ENCODE data around the gene IL1RL1. TPM values are rescaled to one million over a fixed set of nuclear protein-coding genes. Genes with fewer than 3 reads are reported as not detected.

IL1RL1 gene
- polyA plus RNA-seq, 1 experiment, result 0.30 TPM

- POLR2A ChIA-PET, result no interaction called here
- CTCF ChIA-PET, result interaction anchor here (0.6 kb wide), 1 partner anchor 367 kb away, joined by 6 read pairs; no protein-coding TSS in a partner anchor
- Histone ChIP-seq H3K9me3 (ENCODE audit: control insufficient read depth, insufficient read depth, low read length) (peaks cover 3% of the 10 kb centered on the region; the same call in 1 of the 2 replicates), H3K4me3 (ENCODE audit: low read depth, low read length) (no peak overlapping the region), H3K27me3 (ENCODE audit: control insufficient read depth, insufficient read depth, low read length) (no peaks in the 10 kb centered on the region), H3K27ac (ENCODE audit: low read depth, low read length) (no peak overlapping the region)
- DNase-seq (ENCODE audit: low read depth, low spot score), result no peak
- TF ChIP-seq CTCF (IDR thresholded peaks at IDR 0.05; ENCODE audit: low read depth, low read length), result no peak
Observed at GRCh38 chr2:102387763-102388546, 76.6 kb downstream of the IL1RL1 start.

GRCh38 chr2:102391565-102391964 lies 80.2 kb downstream of the IL1RL1 start:
- TF ChIP-seq CTCF (IDR thresholded peaks at IDR 0.05; ENCODE audit: low read depth, low read length), result no peak
- POLR2A ChIA-PET, result no interaction called here
- Histone ChIP-seq H3K27ac (ENCODE audit: low read depth, low read length) (no peak overlapping the region), H3K27me3 (ENCODE audit: control insufficient read depth, insufficient read depth, low read length) (no peaks in the 10 kb centered on the region), H3K9me3 (ENCODE audit: control insufficient read depth, insufficient read depth, low read length) (no peaks in the 10 kb centered on the region), H3K4me3 (ENCODE audit: low read depth, low read length) (no peak overlapping the region)
- DNase-seq (ENCODE audit: low read depth, low spot score), result no peak
- CTCF ChIA-PET, result interaction anchor here (0.9 kb wide), 1 partner anchor 52 kb away, joined by 4 read pairs; no protein-coding TSS in a partner anchor

- CTCF ChIA-PET, result interaction anchor here (0.9 kb wide), 1 partner anchor 52 kb away, joined by 4 read pairs; no protein-coding TSS in a partner anchor
- no peaks in the 10 kb centered on the region for H3K27me3 ChIP-seq (ENCODE audit: control insufficient read depth, insufficient read depth, low read length)
- H3K9me3 ChIP-seq (ENCODE audit: control insufficient read depth, insufficient read depth, low read length), result no peaks in the 10 kb centered on the region
- no peak for TF ChIP-seq CTCF (IDR thresholded peaks at IDR 0.05; ENCODE audit: low read depth, low read length)
- H3K4me3 ChIP-seq (ENCODE audit: low read depth, low read length), result no peak overlapping the region
- no peak overlapping the region for H3K27ac ChIP-seq (ENCODE audit: low read depth, low read length)
- POLR2A ChIA-PET, result no interaction called here
- no peak for DNase-seq (ENCODE audit: low read depth, low spot score)
Observed at GRCh38 chr2:102392096-102392495, 80.7 kb downstream of the IL1RL1 start.

- H3K4me3 ChIP-seq (ENCODE audit: low read depth, low read length), result no peak overlapping the region
- DNase-seq (ENCODE audit: low read depth, low spot score), result no peak
- CTCF ChIA-PET, result interaction anchor here (0.7 kb wide), 1 partner anchor 157 kb away, joined by 3 read pairs; no protein-coding TSS in a partner anchor
- POLR2A ChIA-PET, result no interaction called here
- H3K27me3 ChIP-seq (ENCODE audit: control insufficient read depth, insufficient read depth, low read length), result no peaks in the 10 kb centered on the region
- H3K27ac ChIP-seq (ENCODE audit: low read depth, low read length), result no peak overlapping the region
- no peaks in the 10 kb centered on the region for H3K9me3 ChIP-seq (ENCODE audit: control insufficient read depth, insufficient read depth, low read length)
- no peak for TF ChIP-seq CTCF (IDR thresholded peaks at IDR 0.05; ENCODE audit: low read depth, low read length)
Observed at GRCh38 chr2:102392942-102393341, 81.6 kb downstream of the IL1RL1 start.

GRCh38 chr2:102396012-102396411 lies 84.6 kb downstream of the IL1RL1 start:
- ChIA-PET CTCF (interaction anchor here (1.5 kb wide), 1 partner anchor 40 kb away, joined by 3 read pairs; the partner anchor contains the start of gene IL18R1), POLR2A (no interaction called here)
- no peaks in the 10 kb centered on the region for H3K27me3 ChIP-seq (ENCODE audit: control insufficient read depth, insufficient read depth, low read length)
- DNase-seq (ENCODE audit: low read depth, low spot score), result no peak
- H3K9me3 ChIP-seq (ENCODE audit: control insufficient read depth, insufficient read depth, low read length), result no peaks in the 10 kb centered on the region
- H3K4me3 ChIP-seq (ENCODE audit: low read depth, low read length), result no peak overlapping the region
- TF ChIP-seq CTCF (IDR thresholded peaks at IDR 0.05; ENCODE audit: low read depth, low read length), result no peak
- H3K27ac ChIP-seq (ENCODE audit: low read depth, low read length), result no peak overlapping the region
